Activated CD4-positive, alpha-beta memory T cell treated with anti-CD3 and anti-CD28 coated beads for 36 hours (primary cell): Measurements from ENCODE around the gene MMRN2. TPM values are rescaled to one million over a fixed set of nuclear protein-coding genes. Genes with fewer than 3 reads are reported as not detected.
"Not testable (repeated sequence)": the region's sequence is repeated elsewhere in the genome, so short reads cannot be mapped to it uniquely, and the experiment has no call there.

Experiments used
- CTCF ChIA-PET: fragments of 350-600 bp; sonication (Branson Sonifier 250); formaldehyde crosslinking; loops from one replicate; lab custom pipeline; 2021; ENCODE audit warnings: antibody characterized with exemption, inconsistent platforms; lab: Charles Lee
- POLR2A ChIA-PET: fragments of 350-600 bp; sonication (Branson Sonifier 250); formaldehyde crosslinking; loops from one replicate; lab custom pipeline; 2021; ENCODE audit warnings: antibody characterized with exemption; lab: Charles Lee
- DNase-seq: peaks from one replicate; pipeline ENCODE4 v3.0.0-alpha.2; 2020
- H3K27ac Mint-ChIP-seq: one replicate; pipeline ENCODE4 v1.8.0; 2021; ENCODE audit warnings: mixed read lengths
- H3K27me3 Mint-ChIP-seq: one replicate; pipeline ENCODE4 v1.8.0; 2021; ENCODE audit warnings: mixed read lengths
- H3K36me3 Mint-ChIP-seq: one replicate; pipeline ENCODE4 v1.8.0; 2021; ENCODE audit warnings: mixed read lengths
- H3K4me1 Mint-ChIP-seq: one replicate; pipeline ENCODE4 v1.8.0; 2021; ENCODE audit warnings: low read depth, mixed read lengths
- H3K4me3 Mint-ChIP-seq: one replicate; pipeline ENCODE4 v1.8.0; 2021; ENCODE audit warnings: mild to moderate bottlenecking, mixed read lengths
- H3K9me3 Mint-ChIP-seq: one replicate; pipeline ENCODE4 v1.8.0; 2021; ENCODE audit warnings: mixed read lengths
- intact Hi-C: fragments of 100-400 bp; cut with micrococcal nuclease; formaldehyde crosslinking; loops from one replicate; pipeline ENCODE4 v1.15.1; 2023
- total RNA-seq, 2 experiments: library from RNA; stranded (reverse); gene quantifications; one replicate each; pipeline ENCODE4 v1.2.3, GENCODE V29; 2021

The MMRN2 gene
- total RNA-seq, 2 experiments from 2014 or later, result not detected

DNA sequence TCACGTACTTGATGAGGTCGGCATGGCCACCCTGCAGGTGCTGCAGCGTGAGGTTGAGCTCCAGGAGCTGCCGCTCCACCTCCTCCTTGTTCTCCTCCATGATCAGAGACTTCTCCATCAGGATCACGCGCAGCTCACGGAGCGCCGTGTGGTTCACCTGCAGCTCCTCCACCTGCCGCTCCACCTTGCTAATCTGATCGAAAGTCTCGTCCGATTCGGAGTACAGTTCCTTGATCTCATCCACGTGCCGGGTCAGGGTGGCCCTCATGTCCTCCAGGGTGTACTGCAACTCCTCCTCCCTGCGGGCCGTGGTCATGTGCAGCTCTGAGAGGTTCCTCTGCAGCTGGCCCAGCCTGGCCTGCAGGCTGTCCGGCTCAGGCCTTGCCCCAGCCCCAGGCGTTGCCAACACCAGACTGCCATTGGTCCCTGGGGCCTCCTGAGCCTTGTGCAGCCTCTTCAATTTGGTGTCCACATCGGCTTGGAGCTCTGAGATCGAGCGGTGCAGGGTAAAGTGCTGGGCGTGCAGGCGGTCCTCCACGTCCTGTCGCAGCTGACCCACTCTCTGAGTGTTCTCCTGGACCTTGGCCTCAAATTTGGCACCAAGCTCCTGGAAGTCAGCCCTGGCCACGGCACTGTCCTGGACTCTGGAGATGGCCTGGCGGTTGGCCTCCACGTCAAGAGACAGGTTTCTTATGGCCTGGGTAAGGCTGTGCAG lies 13.9 kb downstream of the MMRN2 start:
- Mint-ChIP-seq H3K36me3 (no peaks in the 10 kb centered on the region), H3K9me3 (no peaks in the 10 kb centered on the region), H3K27me3 (no peaks in the 10 kb centered on the region), H3K4me3 (no peak overlapping the region), H3K4me1 (peaks cover 1% of the 10 kb centered on the region), H3K27ac (no peak overlapping the region)
- intact Hi-C loops, result no loop called here
- DNase-seq, result no peak
- ChIA-PET CTCF (interaction anchor here (0.7 kb wide), 1 partner anchor 17 kb away, joined by 3 read pairs; no protein-coding TSS in a partner anchor), POLR2A (interaction anchor here (0.6 kb wide), 1 partner anchor 433 kb away, joined by 6 read pairs; no protein-coding TSS in a partner anchor)

DNA sequence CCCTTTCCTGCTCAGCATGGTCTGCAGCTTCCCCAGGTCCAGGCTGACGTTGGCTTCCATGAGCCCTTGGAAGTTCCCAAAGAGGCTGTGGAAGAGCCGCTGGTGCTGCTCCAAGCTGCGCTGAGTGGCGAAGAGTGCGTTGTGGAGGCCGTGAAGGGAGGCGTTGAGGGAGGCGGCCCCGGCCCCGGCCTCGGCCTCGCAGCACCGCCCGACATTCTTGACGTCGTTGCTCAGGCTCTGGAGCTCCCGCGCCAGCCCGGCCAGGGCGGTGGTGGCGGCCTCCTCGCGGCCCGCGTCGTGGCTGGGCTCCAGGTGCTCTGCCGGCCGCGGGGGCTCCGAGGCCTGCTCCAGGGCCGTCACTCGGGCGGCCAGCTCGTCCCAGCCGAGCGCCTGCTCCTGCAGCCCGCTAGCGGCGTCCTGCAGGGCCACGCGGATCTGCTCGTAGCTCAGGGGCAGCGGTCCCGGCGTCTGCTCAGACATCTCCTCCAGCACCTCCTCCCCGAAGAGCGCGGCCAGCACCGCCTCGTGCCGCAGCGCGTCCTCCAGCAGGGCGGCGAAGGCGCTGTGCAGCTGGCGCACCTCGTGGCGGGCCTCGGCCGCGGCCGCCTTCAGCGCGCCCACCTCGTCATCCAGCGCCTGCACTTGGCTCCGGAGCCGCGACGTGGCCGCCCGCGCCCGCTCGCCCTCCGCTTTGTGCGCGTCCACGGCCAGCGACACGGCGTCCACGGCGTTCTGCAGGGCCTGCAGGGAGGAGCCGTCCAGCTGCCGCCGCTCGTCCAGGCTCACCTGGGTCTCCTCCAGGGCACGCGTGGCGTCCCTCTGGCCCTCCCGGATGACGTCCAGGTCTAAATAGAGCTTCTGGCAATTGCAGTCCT lies 14.7 kb downstream of the MMRN2 start:
- Mint-ChIP-seq H3K27me3 (no peaks in the 10 kb centered on the region), H3K4me3 (no peak overlapping the region), H3K4me1 (peaks cover 1% of the 10 kb centered on the region), H3K9me3 (no peaks in the 10 kb centered on the region), H3K27ac (no peak overlapping the region), H3K36me3 (no peaks in the 10 kb centered on the region)
- ChIA-PET POLR2A (no interaction called here), CTCF (interaction anchor here (0.7 kb wide), 1 partner anchor 18 kb away, joined by 3 read pairs; no protein-coding TSS in a partner anchor)
- intact Hi-C loops, result no loop called here
- DNase-seq, result no peak

DNA sequence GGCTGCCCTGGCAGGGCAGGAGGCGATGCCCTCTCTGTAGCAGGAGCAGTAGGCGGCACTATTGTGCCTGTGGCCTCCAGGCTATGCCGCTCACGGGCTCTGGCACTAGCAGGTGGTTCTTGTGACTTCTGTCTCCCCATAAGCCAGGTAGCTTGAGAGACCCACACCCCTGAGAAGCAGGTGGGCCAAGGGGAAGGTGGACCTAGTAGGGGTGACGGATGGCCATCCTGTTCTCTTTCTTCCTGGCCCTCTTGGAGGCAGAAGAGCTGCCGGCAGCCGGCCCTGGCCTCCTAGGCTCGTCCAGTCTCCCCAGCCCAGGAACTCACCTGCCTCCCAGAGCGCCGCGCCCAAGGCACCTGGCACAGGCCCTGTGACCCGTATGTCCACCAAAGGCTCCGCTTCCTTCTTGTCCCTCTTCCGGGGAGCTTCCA lies 15.4 kb downstream of the MMRN2 start:
- POLR2A ChIA-PET, result no interaction called here
- Mint-ChIP-seq H3K27me3 (no peaks in the 10 kb centered on the region), H3K36me3 (no peaks in the 10 kb centered on the region), H3K4me1 (peaks cover 1% of the 10 kb centered on the region), H3K9me3 (no peaks in the 10 kb centered on the region), H3K4me3 (no peak overlapping the region), H3K27ac (no peak overlapping the region)
- CTCF ChIA-PET, result no interaction called here
- no peak for DNase-seq
- intact Hi-C loops, result no loop called here

DNA sequence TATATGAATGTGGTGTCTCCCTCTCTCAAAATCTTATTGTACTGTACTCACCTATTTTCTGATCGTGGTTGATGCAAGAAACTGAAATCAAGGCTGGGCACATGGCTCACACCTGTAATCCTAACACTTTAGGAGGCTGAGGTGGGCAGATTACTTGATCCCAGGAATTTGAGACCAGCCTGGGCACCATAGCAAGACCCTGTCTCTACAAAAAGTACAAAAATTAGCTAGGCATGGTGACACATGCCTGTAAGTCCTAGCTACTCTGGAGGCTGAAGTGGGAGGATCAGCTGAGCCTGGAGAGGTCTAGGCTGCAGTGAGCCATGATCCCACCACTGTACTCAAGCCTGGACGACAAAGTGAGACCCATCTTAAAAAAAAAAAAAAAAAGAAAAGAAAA lies 16.0 kb downstream of the MMRN2 start:
- peaks cover 1% of the 10 kb centered on the region for H3K4me1 Mint-ChIP-seq
- no peaks in the 10 kb centered on the region for H3K9me3 Mint-ChIP-seq
- DNase-seq, result no peak
- H3K27me3 Mint-ChIP-seq, result no peaks in the 10 kb centered on the region
- H3K4me3 Mint-ChIP-seq, result no peak overlapping the region
- intact Hi-C loops, result no loop called here
- ChIA-PET POLR2A (no interaction called here), CTCF (interaction anchor here (5.1 kb wide), 1 partner anchor 26 kb away, joined by 47 read pairs; the partner anchor contains the start of gene ADIRF)
- no peaks in the 10 kb centered on the region for H3K36me3 Mint-ChIP-seq
- no peak overlapping the region for H3K27ac Mint-ChIP-seq

DNA sequence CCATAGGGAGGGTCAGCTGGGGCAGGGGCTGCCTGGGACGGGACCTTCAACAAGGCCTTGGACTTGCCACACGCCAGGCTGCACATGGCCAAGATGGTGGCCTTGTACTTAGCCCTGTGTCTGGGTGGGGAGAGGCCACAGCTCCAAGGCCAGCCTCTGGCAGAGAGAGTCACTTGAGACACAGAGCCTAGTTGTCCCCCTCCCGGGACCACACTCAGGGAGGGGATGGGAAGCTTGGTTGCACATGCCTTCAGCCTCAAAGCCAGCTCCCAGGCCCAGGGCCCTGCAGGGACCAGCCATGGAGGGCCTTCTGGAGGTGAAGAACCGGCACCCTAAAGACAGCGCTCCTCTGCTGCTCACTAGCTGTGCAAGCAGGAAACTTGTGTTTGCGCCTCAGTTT lies 16.7 kb downstream of the MMRN2 start:
- no peaks in the 10 kb centered on the region for H3K9me3 Mint-ChIP-seq
- no peak for DNase-seq
- intact Hi-C loops, result no loop called here

DNA sequence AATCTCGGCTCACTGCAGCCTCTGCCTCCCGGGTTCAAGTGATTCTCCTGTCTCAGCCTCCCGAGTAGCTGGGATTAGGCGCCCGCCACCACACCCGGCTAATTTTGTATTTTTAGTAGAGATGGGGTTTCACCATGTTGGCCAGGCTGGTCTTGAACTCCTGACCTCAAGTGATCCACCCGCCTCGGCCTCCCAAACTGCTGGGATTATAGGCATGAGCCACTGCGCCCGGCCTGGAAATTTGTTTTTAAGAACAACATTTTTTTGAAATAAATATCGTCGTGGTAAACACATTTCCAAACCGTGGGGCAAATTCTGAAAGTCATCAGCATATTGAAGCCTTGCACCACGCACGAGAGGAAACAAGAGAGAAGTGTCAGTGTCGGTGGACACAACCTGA lies 17.3 kb downstream of the MMRN2 start:
- H3K27me3 Mint-ChIP-seq, intact Hi-C loops, POLR2A ChIA-PET, DNase-seq, H3K36me3 Mint-ChIP-seq, H3K9me3 Mint-ChIP-seq, H3K4me1 Mint-ChIP-seq, H3K27ac Mint-ChIP-seq, H3K4me3 Mint-ChIP-seq: not testable (repeated sequence)
- CTCF ChIA-PET, result interaction anchor here (0.6 to 5.1 kb wide), 9 partner anchors 13 to 212 kb away, joined by 3 to 47 read pairs (median 3); partner anchors contain the start of genes ADIRF, GLUD1 and SHLD2

More for the DNA sequence above, 16.7 kb downstream of the MMRN2 start:
- Mint-ChIP-seq H3K36me3 (no peaks in the 10 kb centered on the region), H3K27ac (no peak overlapping the region), H3K4me1 (peaks cover 1% of the 10 kb centered on the region), H3K4me3 (no peak overlapping the region), H3K27me3 (no peaks in the 10 kb centered on the region)
- CTCF ChIA-PET, result interaction anchor here (0.9 to 5.1 kb wide), 4 partner anchors 14 to 207 kb away, joined by 3 to 47 read pairs (median 4); partner anchors contain the start of genes ADIRF, GLUD1 and SHLD2
- POLR2A ChIA-PET, result no interaction called here

DNA sequence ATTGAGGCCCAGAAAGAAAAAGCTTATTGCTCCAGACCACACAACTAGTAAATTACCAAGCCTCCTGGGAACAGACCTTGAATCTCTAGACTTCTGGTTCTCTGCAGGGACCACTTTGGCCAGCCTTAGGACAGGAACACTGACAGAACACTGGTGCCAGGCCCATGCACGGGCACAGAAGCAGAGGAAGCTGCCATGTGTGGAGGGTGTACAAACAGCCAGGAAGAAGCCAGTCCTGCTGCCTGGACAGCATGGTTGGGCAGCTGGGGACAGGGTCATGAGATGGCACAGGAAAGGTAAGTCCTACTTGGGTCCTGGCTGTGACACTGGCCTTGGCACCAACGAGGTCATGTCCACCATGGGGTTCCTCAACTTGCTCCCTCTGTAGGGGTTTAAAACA lies 19.2 kb downstream of the MMRN2 start:
- H3K4me3 Mint-ChIP-seq, result no peak overlapping the region
- CTCF ChIA-PET, result interaction anchor here (0.7 to 5.1 kb wide), 10 partner anchors 22 to 1655 kb away, joined by 3 to 47 read pairs (median 4); partner anchors contain the start of genes ADIRF, GLUD1 and SHLD2
- POLR2A ChIA-PET, result no interaction called here
- H3K36me3 Mint-ChIP-seq, result no peaks in the 10 kb centered on the region
- DNase-seq, result no peak
- H3K4me1 Mint-ChIP-seq, result peaks cover 1% of the 10 kb centered on the region
- no peak overlapping the region for H3K27ac Mint-ChIP-seq
- H3K27me3 Mint-ChIP-seq, result no peaks in the 10 kb centered on the region
- H3K9me3 Mint-ChIP-seq, result no peaks in the 10 kb centered on the region
- intact Hi-C loops, result no loop called here

DNA sequence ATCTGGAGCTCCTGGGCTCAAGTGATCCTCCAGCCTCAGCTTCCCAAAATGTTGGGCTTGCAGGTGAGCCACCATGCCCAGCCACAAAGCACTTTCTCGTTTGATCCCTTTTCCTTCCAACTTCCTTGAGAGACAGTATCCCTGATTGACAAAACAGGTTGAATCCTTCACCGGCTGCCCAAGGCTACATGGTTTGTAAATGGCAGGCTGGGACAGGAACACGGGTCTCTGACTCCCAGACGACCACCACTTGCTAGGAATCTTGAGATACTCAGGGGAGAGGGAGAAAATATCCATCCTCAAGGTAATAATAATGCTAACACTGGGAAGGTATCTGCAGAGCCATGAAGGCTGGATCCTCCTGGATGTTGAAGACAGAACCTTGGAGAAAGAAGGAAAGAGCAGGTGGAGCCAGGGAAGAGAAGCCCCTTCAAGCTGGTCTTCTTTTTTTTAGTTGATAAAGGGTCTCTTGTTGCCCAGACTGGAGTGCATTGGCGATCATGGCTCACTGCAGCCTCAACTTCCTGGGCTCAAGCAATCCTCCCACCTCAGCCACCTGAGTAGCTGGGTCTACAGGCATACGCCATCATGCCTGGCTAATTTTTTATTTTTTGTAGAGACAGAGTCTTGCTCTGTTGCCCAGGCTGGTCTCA lies 19.8 kb downstream of the MMRN2 start:
- H3K36me3 Mint-ChIP-seq, result no peaks in the 10 kb centered on the region
- H3K4me1 Mint-ChIP-seq, result peaks cover 1% of the 10 kb centered on the region
- no peak overlapping the region for H3K27ac Mint-ChIP-seq
- no peaks in the 10 kb centered on the region for H3K27me3 Mint-ChIP-seq
- intact Hi-C loops, result no loop called here
- POLR2A ChIA-PET, result no interaction called here
- H3K4me3 Mint-ChIP-seq, result no peak overlapping the region
- DNase-seq, result no peak
- no peaks in the 10 kb centered on the region for H3K9me3 Mint-ChIP-seq
- CTCF ChIA-PET, result interaction anchor here (0.7 to 5.1 kb wide), 7 partner anchors 8 to 212 kb away, joined by 3 to 47 read pairs (median 3); partner anchors contain the start of gene ADIRF

DNA sequence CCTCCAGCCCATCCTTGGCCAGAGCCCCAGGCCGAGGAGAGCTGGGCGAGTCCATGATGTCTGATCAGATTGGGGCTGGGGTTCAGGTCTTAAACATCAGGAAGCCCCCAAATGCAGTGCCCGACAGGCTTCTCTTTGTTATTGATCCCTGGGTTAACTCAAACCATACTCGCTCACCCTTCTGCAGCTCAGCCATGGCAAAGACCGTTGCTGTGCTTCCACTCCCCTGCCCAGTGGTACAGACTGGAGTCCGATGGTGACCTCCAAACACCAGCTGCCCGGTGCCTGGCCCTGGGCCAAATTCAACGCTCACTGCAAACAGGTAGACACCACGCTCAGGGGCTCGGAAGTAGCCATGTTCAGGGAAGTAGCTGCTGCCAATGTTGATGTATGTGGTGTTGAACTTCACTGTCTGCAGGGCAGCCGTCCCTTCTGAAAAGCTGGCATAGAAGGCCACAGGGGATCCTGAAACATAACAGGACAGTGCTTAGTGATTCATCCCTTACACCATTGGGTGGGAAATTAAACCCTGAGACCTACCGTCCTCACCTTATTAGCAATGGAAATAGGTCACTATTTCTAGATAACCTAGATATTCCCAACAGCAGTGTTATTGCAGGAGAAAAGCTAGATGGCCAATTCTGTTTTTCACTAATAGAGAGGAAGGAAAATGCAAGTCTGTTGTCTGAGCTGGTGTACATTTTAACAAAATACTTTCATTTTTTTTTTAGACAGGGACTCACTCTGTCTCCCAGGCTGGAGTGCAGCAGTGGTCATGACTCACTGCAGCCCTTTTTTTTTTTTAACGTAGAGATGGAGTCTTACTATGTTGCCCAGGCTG lies 20.5 kb downstream of the MMRN2 start:
- no peaks in the 10 kb centered on the region for H3K27me3 Mint-ChIP-seq
- no peak overlapping the region for H3K27ac Mint-ChIP-seq
- H3K9me3 Mint-ChIP-seq, result no peaks in the 10 kb centered on the region
- H3K4me1 Mint-ChIP-seq, result peaks cover 1% of the 10 kb centered on the region
- ChIA-PET POLR2A (no interaction called here), CTCF (interaction anchor here (0.5 to 5.1 kb wide), 6 partner anchors 9 to 228 kb away, joined by 3 to 47 read pairs (median 6); partner anchors contain the start of gene ADIRF)
- intact Hi-C loops, result no loop called here
- no peak overlapping the region for H3K4me3 Mint-ChIP-seq
- DNase-seq, result no peak
- H3K36me3 Mint-ChIP-seq, result no peaks in the 10 kb centered on the region

DNA sequence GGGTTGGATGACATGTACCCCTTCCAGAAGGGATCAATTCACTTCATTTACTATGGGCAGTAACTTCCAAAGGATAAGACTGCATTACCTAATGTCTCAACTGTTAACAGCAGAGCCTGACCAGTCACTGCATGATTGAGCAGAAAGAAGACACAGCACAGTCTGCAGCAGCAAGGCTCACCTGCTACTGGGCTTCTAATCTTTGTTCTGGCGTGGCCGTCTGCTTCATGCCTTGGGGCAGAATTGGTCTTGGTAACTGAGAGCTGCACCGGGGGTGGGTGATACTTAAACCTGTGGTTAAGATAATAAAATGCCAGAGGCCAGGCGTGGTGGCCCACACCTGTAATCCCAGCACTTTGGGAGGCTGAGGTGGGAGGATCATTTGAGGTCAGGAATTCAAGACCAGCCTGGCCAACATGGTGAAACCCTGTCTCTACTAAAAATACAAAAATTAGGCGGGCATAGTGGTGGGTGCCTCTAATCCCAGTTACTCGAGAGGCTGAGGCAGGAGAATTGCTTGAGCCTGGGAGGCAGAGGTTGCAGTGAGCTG lies 23.2 kb downstream of the MMRN2 start:
- CTCF ChIA-PET, H3K36me3 Mint-ChIP-seq, DNase-seq, POLR2A ChIA-PET, H3K4me1 Mint-ChIP-seq, H3K4me3 Mint-ChIP-seq, H3K9me3 Mint-ChIP-seq, H3K27me3 Mint-ChIP-seq, H3K27ac Mint-ChIP-seq, intact Hi-C loops: not testable (repeated sequence)

DNA sequence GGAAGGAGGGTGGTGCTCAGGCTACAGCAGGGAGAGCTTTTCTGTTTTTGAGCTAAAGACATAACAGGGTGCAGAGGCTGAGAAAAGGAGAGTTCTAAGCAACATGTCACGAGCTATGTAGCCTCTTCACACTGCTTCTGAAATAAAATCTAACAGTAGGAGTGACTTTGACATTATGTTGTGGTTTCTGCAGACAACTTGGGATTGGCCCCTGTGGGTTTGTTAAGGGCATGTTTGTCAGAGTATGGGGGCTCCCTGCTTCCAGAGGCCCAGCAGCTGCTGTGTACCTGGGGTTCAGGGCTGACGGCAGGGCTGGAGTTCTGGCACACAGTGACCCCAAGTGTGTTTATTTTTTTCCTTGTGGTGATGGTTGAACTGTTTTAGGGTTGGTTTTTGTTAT lies 24.7 kb downstream of the MMRN2 start:
- intact Hi-C loops, result no loop called here
- H3K9me3 Mint-ChIP-seq, result no peaks in the 10 kb centered on the region
- H3K36me3 Mint-ChIP-seq, result peaks cover 2% of the 10 kb centered on the region

More for the DNA sequence above, 24.7 kb downstream of the MMRN2 start:
- POLR2A ChIA-PET, result no interaction called here
- H3K27ac Mint-ChIP-seq, result no peak overlapping the region
- no peaks in the 10 kb centered on the region for H3K27me3 Mint-ChIP-seq
- no peaks in the 10 kb centered on the region for H3K4me1 Mint-ChIP-seq
- DNase-seq, result no peak
- H3K4me3 Mint-ChIP-seq, result no peak overlapping the region
- CTCF ChIA-PET, result no interaction called here
